ENCODE results near the gene EAPP. TPM values are rescaled to one million over a fixed set of nuclear protein-coding genes. Genes with fewer than 3 reads are reported as not detected.

The EAPP gene
- total RNA-seq, 4 donors from 2014 or later = 28.8 to 52.4 (median 37.3) TPM

DNA sequence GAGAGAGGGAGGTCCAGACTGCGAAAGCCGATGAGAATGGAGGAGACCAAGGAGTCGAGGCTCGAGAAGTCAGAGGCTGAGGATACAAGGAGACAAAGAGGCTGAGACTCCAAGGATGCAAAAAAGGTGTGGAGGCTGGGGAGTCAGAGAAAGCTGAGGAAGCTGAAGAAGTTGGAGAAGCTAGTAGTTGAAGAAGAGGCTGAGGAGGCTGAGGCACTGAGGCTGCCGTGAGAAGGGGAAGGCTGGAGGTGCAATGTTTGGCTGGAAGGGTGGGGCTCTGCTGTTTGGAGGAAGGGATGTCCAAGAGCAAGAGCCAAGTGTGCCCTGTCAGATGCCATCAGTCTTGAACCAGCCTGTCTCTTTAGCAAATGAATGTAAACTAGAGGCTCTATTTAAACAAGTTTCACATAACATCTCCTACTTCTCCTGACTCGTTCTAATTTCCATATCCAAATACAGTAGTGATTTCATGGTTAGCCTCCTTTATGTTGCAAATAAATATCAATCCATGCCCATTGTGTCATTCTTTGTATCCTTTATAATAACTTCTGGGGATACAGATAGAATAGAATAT is 66.7 kb downstream of the EAPP start:
- no peak overlapping the region for H3K4me3 ChIP-seq
- H3K27ac ChIP-seq = no peak overlapping the region
- DNase-seq (ENCODE audit: low spot score in 2 of 2) = no peak
- H3K4me1 ChIP-seq = no peaks in the 10 kb centered on the region
- TF ChIP-seq, protein P1, sequence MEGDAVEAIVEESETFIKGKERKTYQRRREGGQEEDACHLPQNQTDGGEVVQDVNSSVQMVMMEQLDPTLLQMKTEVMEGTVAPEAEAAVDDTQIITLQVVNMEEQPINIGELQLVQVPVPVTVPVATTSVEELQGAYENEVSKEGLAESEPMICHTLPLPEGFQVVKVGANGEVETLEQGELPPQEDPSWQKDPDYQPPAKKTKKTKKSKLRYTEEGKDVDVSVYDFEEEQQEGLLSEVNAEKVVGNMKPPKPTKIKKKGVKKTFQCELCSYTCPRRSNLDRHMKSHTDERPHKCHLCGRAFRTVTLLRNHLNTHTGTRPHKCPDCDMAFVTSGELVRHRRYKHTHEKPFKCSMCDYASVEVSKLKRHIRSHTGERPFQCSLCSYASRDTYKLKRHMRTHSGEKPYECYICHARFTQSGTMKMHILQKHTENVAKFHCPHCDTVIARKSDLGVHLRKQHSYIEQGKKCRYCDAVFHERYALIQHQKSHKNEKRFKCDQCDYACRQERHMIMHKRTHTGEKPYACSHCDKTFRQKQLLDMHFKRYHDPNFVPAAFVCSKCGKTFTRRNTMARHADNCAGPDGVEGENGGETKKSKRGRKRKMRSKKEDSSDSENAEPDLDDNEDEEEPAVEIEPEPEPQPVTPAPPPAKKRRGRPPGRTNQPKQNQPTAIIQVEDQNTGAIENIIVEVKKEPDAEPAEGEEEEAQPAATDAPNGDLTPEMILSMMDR (IDR thresholded peaks at IDR 0.05) = no peak
- TF ChIP-seq POLR2A (IDR thresholded peaks at IDR 0.05) (no peak), EP300 (IDR thresholded peaks at IDR 0.05) (no peak)
- H3K27me3 ChIP-seq = no peaks in the 10 kb centered on the region
- no peaks in the 10 kb centered on the region for H3K36me3 ChIP-seq
- H3K9me3 ChIP-seq = no peaks in the 10 kb centered on the region
- 89 to 90% methylated on average over 6 of the region's 6 CpGs for WGBS, 2 donors

DNA sequence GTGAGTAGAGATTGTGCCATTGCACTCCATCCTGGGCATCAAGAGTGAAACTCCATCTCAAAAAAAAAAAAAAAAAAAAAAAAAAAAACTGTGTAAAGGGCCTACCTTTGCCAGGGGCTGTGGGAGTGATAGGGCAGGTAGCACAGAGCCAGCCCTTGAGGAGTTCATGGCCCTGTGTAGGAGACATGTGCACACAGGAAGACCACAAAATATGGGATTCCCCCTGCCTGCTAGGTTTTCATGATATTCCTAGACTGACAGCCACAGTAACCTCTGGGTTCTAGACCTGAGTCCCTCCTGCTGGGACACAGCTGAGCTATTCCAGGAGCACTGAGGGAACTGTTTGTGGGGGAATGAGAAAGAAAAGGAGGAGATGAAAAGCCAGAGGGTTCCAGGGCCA is 69.2 kb downstream of the EAPP start:
- no peak overlapping the region for H3K27ac ChIP-seq
- no peak for TF ChIP-seq POLR2A (IDR thresholded peaks at IDR 0.05)
- TF ChIP-seq, protein P1 (IDR thresholded peaks at IDR 0.05) = no peak
- TF ChIP-seq EP300 (IDR thresholded peaks at IDR 0.05) = no peak

GRCh38 chr14:34466691-34467090 is 72.8 kb downstream of the EAPP start:
- Histone ChIP-seq H3K27ac (no peak overlapping the region), H3K4me3 (no peak overlapping the region), H3K27me3 (no peaks in the 10 kb centered on the region), H3K9me3 (no peaks in the 10 kb centered on the region), H3K4me1 (peaks cover 0 to 7% (median 2%) of the 10 kb centered on the region in 4 donors), H3K36me3 (no peaks in the 10 kb centered on the region)
- WGBS, 2 donors = 95 to 100% methylated on average over 2 of the region's 2 CpGs
- no peak for TF ChIP-seq EP300 (IDR thresholded peaks at IDR 0.05)
- no peak for TF ChIP-seq POLR2A (IDR thresholded peaks at IDR 0.05)
- TF ChIP-seq, protein P1 (IDR thresholded peaks at IDR 0.05) = no peak
- DNase-seq (ENCODE audit: low spot score in 2 of 2) = no peak

More for the DNA sequence above, 69.2 kb downstream of the EAPP start:
- H3K9me3 ChIP-seq = no peaks in the 10 kb centered on the region
- no peak overlapping the region for H3K4me3 ChIP-seq
- DNase-seq (ENCODE audit: low spot score in 2 of 2) = no peak
- no peaks in the 10 kb centered on the region for H3K4me1 ChIP-seq
- H3K27me3 ChIP-seq = no peaks in the 10 kb centered on the region
- no peaks in the 10 kb centered on the region for H3K36me3 ChIP-seq

Small RNA genes within 50 kb of the gene (small RNA-seq; reads per million reads assigned to genes)
- gene RNU1-27P (not detected), gene RNU1-28P (not detected)

Other genes with a start within 250 kb of the EAPP start
- 10 to 100 TPM; 13.7 to 28.8 (median 19.6) TPM for gene SPTSSA, start 77.5 kb downstream of the EAPP start, total RNA-seq
- gene SNX6, start 90.4 kb upstream of the EAPP start, total RNA-seq = 100 to 1,000 TPM in 1 of 4 donors, 10 to 100 TPM in 3; 60.8 to 118 (median 80.5) TPM
- 10 to 100 TPM; 36.6 to 99.6 (median 82.3) TPM for gene CFL2, start 174.9 kb upstream of the EAPP start, total RNA-seq